Caco-2 (cell line): ENCODE results near the gene CLIC3. TPM values are rescaled to one million over a fixed set of nuclear protein-coding genes. Genes with fewer than 3 reads are reported as not detected.

ENCODE experiments used
- BruUV-seq: library from RNA; stranded (reverse); fragments of 400-500 nt; replicated peaks from 2 replicates; lab custom pipeline; 2021; lab: Mats Ljungman, UMichigan
- CTCF ChIA-PET: fragments of 300-600 bp; sonication (Branson Sonifier 250); formaldehyde crosslinking; loops from one replicate; lab custom pipeline; 2022; ENCODE audit warnings: antibody characterized with exemption; lab: Charles Lee
- POLR2A ChIA-PET: fragments of 300-600 bp; sonication (Branson Sonifier 250); formaldehyde crosslinking; loops from one replicate; lab custom pipeline; 2022; ENCODE audit warnings: antibody characterized with exemption; lab: Charles Lee
- DNase-seq, 2 experiments: peaks; one replicate each; pipeline versions ENCODE4 v3.0.0 to v3.0.0-alpha.2; 2020 to 2022
- H3K27me3 ChIP-seq: replicated peaks from 2 replicates; pipeline ENCODE4 v1.6.0; 2011; ENCODE audit warnings: low read length; ENCODE audit not compliant: control insufficient read depth, insufficient read depth
- H3K36me3 ChIP-seq: 2 replicates; pipeline ENCODE4 v1.5.1; 2011; ENCODE audit warnings: low read length; ENCODE audit not compliant: control insufficient read depth, insufficient read depth
- H3K4me1 ChIP-seq: fragments of 250-450 bp; sonication (Bioruptor Pico); 2 replicates; pipeline ENCODE4 v1.5.1; 2020; ENCODE audit warnings: mild to moderate bottlenecking
- H3K4me3 ChIP-seq: 2 replicates; pipeline ENCODE4 v1.5.1; 2011; ENCODE audit warnings: low read depth, mild to moderate bottlenecking, control low read depth, low read length
- H3K9me3 ChIP-seq: fragments of 250-450 bp; sonication (Bioruptor Pico); 2 replicates; pipeline ENCODE4 v1.5.1; 2020; ENCODE audit warnings: mild to moderate bottlenecking, moderate library complexity
- H3K27ac Mint-ChIP-seq: one replicate; pipeline ENCODE4 v1.8.0; 2022; ENCODE audit warnings: mixed read lengths; ENCODE audit not compliant: unreplicated experiment
- H3K27me3 Mint-ChIP-seq: one replicate; pipeline ENCODE4 v1.8.0; 2022; ENCODE audit warnings: mixed read lengths; ENCODE audit not compliant: insufficient read depth, unreplicated experiment
- H3K36me3 Mint-ChIP-seq: one replicate; pipeline ENCODE4 v1.8.0; 2022; ENCODE audit warnings: mild to moderate bottlenecking, mixed read lengths; ENCODE audit not compliant: insufficient read depth, unreplicated experiment
- H3K4me1 Mint-ChIP-seq: one replicate; pipeline ENCODE4 v1.8.0; 2022; ENCODE audit warnings: low read depth, mixed read lengths; ENCODE audit not compliant: unreplicated experiment
- H3K4me3 Mint-ChIP-seq: one replicate; pipeline ENCODE4 v1.8.0; 2022; ENCODE audit warnings: mild to moderate bottlenecking, moderate library complexity, mixed read lengths; ENCODE audit not compliant: unreplicated experiment
- H3K9me3 Mint-ChIP-seq: one replicate; pipeline ENCODE4 v1.8.0; 2022; ENCODE audit warnings: mixed read lengths; ENCODE audit not compliant: unreplicated experiment
- intact Hi-C: fragments of 100-400 bp; cut with micrococcal nuclease; formaldehyde crosslinking; loops from one replicate; pipeline ENCODE4 v1.10.0; 2022; ENCODE audit not compliant: unreplicated experiment
- total RNA-seq: library from RNA; stranded (reverse); gene quantifications from 2 replicates; pipeline ENCODE4 v1.2.3, GENCODE V29; 2022
- TF ChIP-seq, protein P1 (sequence below), 2 experiments: fragments of 200-600 bp in 1 of 2; IDR thresholded peaks; 1 replicate in 1 of 2; 2 replicates in 1 of 2; pipeline versions ENCODE4 v1.5.1 to v1.8.0; 2011 to 2022; ENCODE audit warnings: antibody characterized with exemption in 1 of 2, control low read depth in 1 of 2, inconsistent platforms in 1 of 2, low read depth in 1 of 2, low read length in 1 of 2, mild to moderate bottlenecking in 1 of 2, moderate library complexity in 1 of 2; ENCODE audit not compliant: insufficient read depth in 1 of 2, severe bottlenecking in 1 of 2, unreplicated experiment in 1 of 2

CLIC3 gene
- total RNA-seq, 1 experiment from 2014 or later, result 4.7 TPM

DNA sequence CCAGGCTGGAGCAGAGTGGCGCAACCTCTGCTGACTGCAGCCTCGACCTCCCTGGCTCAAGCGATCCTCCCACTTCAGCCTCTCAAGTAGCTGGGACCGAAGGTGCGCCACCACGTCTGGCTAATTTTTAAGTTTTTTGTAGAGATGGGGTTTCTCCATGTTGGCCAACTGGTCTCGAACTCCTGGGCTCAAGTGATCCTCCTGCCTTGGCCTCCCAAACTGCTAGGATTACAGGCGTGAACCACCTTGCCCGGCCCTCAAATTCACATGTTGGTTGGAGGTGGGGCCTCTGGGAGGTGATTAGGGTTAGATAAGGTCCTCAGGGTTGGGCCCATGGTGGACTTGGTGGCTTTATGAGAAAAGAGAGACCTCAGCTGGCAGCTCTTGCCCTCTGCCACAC is 34.2 kb downstream of the CLIC3 start:
- no peak overlapping the region for H3K27ac Mint-ChIP-seq
- TF ChIP-seq, protein P1, sequence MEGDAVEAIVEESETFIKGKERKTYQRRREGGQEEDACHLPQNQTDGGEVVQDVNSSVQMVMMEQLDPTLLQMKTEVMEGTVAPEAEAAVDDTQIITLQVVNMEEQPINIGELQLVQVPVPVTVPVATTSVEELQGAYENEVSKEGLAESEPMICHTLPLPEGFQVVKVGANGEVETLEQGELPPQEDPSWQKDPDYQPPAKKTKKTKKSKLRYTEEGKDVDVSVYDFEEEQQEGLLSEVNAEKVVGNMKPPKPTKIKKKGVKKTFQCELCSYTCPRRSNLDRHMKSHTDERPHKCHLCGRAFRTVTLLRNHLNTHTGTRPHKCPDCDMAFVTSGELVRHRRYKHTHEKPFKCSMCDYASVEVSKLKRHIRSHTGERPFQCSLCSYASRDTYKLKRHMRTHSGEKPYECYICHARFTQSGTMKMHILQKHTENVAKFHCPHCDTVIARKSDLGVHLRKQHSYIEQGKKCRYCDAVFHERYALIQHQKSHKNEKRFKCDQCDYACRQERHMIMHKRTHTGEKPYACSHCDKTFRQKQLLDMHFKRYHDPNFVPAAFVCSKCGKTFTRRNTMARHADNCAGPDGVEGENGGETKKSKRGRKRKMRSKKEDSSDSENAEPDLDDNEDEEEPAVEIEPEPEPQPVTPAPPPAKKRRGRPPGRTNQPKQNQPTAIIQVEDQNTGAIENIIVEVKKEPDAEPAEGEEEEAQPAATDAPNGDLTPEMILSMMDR (IDR thresholded peaks at IDR 0.05; ENCODE audit: insufficient read depth in 1 of 2, low read depth in 1 of 2, low read length in 1 of 2, severe bottlenecking in 1 of 2, unreplicated experiment in 1 of 2), result no peak
- H3K9me3 Mint-ChIP-seq, result peaks cover under 1% of the 10 kb centered on the region
- no peak overlapping the region for H3K4me3 Mint-ChIP-seq
- CTCF ChIA-PET, result no interaction called here
- Histone ChIP-seq H3K36me3 (no peaks in the 10 kb centered on the region), H3K27me3 (no peaks in the 10 kb centered on the region), H3K9me3 (no peaks in the 10 kb centered on the region), H3K4me3 (no peak overlapping the region), H3K4me1 (peaks cover 18% of the 10 kb centered on the region)
- POLR2A ChIA-PET, result no interaction called here
- no TSS peak for BruUV-seq
- H3K4me1 Mint-ChIP-seq, result no peaks in the 10 kb centered on the region
- H3K27me3 Mint-ChIP-seq, result no peaks in the 10 kb centered on the region
- DNase-seq, result no peak
- peaks cover 11% of the 10 kb centered on the region for H3K36me3 Mint-ChIP-seq
- intact Hi-C loops, result no loop called here

DNA sequence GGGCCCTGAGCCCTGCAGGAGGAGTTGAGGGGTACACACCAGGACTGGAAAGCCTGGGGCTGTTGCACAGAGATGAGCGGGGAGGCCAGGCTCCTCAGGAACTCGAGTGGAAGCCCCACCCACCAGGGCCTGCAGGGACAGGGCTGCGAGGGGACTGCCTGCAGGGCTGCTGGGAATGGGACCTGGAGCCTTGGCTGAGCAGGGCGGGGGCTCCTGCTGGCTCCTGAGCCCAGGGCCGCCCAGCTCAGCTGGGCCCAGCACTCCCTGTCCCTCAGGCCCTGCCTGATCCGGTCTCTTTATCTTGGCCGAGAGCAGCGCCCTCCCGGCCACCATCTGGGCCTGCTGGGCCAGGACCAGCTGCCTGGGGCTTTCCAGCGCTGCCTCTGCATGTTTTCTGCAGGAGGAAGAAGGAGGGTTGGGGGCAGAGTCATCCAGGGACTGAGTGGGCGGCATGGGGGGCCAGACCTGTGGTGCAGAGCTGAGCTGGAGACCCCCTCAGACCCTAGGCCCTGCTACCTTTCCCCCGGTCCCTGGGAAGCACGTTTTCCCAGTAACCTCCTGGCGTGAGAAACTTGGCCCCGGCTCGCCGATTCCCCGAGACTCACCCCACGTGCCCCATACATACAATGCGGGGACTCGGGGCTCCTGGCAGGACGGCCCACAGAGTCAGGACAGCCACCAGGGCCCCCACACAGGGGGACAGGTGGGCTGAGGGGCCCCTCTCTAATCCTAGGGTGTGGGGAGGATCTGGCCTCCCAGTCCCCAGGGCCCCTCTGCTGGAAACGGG is 34.9 kb downstream of the CLIC3 start:
- TF ChIP-seq, protein P1 (IDR thresholded peaks at IDR 0.05; ENCODE audit: insufficient read depth in 1 of 2, low read depth in 1 of 2, low read length in 1 of 2, severe bottlenecking in 1 of 2, unreplicated experiment in 1 of 2), result no peak
- POLR2A ChIA-PET, result no interaction called here
- CTCF ChIA-PET, result no interaction called here
- intact Hi-C loops, result no loop called here
- Mint-ChIP-seq H3K27me3 (no peaks in the 10 kb centered on the region), H3K27ac (no peak overlapping the region), H3K4me3 (no peak overlapping the region), H3K4me1 (no peaks in the 10 kb centered on the region), H3K36me3 (peaks cover 11% of the 10 kb centered on the region), H3K9me3 (peaks cover 7% of the 10 kb centered on the region)
- H3K4me3 ChIP-seq, result no peak overlapping the region
- DNase-seq, result no peak
- no TSS peak for BruUV-seq
- H3K27me3 ChIP-seq, result no peaks in the 10 kb centered on the region
- no peaks in the 10 kb centered on the region for H3K36me3 ChIP-seq
- no peaks in the 10 kb centered on the region for H3K9me3 ChIP-seq
- H3K4me1 ChIP-seq, result peaks cover 18% of the 10 kb centered on the region

DNA sequence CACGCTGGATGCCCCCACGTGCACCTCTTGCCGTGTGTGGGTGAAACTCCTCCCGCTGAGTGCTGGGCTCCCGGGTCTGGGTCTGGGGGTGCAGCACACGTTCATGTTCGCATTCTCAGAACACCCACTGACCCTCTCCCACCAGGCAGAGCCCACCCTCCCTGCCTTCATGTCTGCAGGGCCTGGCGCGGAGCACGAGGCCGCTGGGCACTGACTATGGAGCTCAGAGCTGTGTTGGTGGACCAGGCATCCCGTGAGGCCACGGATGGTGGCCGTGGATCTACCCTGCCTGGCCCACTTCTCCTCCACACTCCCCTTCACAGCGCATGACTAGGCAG is 35.5 kb downstream of the CLIC3 start:
- peaks cover 18% of the 10 kb centered on the region for H3K4me1 ChIP-seq
- DNase-seq, result no peak
- Mint-ChIP-seq H3K36me3 (peaks cover 10% of the 10 kb centered on the region), H3K4me1 (no peaks in the 10 kb centered on the region), H3K9me3 (peaks cover 12% of the 10 kb centered on the region), H3K27me3 (no peaks in the 10 kb centered on the region), H3K4me3 (no peak overlapping the region), H3K27ac (no peak overlapping the region)
- intact Hi-C loops, result no loop called here
- TF ChIP-seq, protein P1 (IDR thresholded peaks at IDR 0.05; ENCODE audit: insufficient read depth in 1 of 2, low read depth in 1 of 2, low read length in 1 of 2, severe bottlenecking in 1 of 2, unreplicated experiment in 1 of 2), result no peak
- ChIA-PET POLR2A (no interaction called here), CTCF (no interaction called here)
- no peaks in the 10 kb centered on the region for H3K9me3 ChIP-seq
- H3K4me3 ChIP-seq, result no peak overlapping the region
- H3K27me3 ChIP-seq, result no peaks in the 10 kb centered on the region
- H3K36me3 ChIP-seq, result no peaks in the 10 kb centered on the region
- BruUV-seq, result no TSS peak
